H9 (cell line): ENCODE data around the gene TNFAIP8L1. TPM values are rescaled to one million over a fixed set of nuclear protein-coding genes. Genes with fewer than 3 reads are reported as not detected.

Experiments used
- DNase-seq: peaks from one replicate; pipeline ENCODE4 v3.0.0-alpha.2; 2017
- H2AFZ ChIP-seq: one replicate; pipeline ENCODE4 v1.6.1; 2013; ENCODE audit warnings: mild to moderate bottlenecking, low read length, control low read depth, moderate library complexity
- H2AK5ac ChIP-seq: 2 replicates; pipeline ENCODE4 v1.6.1; 2013; ENCODE audit warnings: low read length, control low read depth, mixed read lengths; ENCODE audit not compliant: insufficient read length
- H2BK120ac ChIP-seq: one replicate; pipeline ENCODE4 v1.6.1; 2013; ENCODE audit warnings: low read depth, mild to moderate bottlenecking, low read length, control low read depth, inconsistent platforms; ENCODE audit not compliant: poor library complexity, severe bottlenecking
- H2BK12ac ChIP-seq: 2 replicates; pipeline ENCODE4 v1.6.1; 2013; ENCODE audit warnings: low read length, control low read depth, mixed read lengths, low read depth; ENCODE audit not compliant: insufficient read length
- H2BK15ac ChIP-seq: 2 replicates; pipeline ENCODE4 v1.6.1; 2013; ENCODE audit warnings: low read depth, low read length, control low read depth
- H2BK20ac ChIP-seq: one replicate; pipeline ENCODE4 v1.6.1; 2013; ENCODE audit warnings: low read depth, mild to moderate bottlenecking, low read length, control low read depth, inconsistent platforms; ENCODE audit not compliant: poor library complexity, severe bottlenecking
- H2BK5ac ChIP-seq: 2 replicates; pipeline ENCODE4 v1.6.1; 2013; ENCODE audit warnings: low read length, control low read depth, mixed read lengths; ENCODE audit not compliant: insufficient read length
- H3K14ac ChIP-seq: 2 replicates; pipeline ENCODE4 v1.6.1; 2013; ENCODE audit warnings: low read length, control low read depth; ENCODE audit not compliant: insufficient read depth
- H3K18ac ChIP-seq: 2 replicates; pipeline ENCODE4 v1.6.1; 2013; ENCODE audit warnings: low read depth, mild to moderate bottlenecking, mixed read lengths, low read length, control low read depth; ENCODE audit not compliant: insufficient read length
- H3K23ac ChIP-seq: 2 replicates; pipeline ENCODE4 v1.6.1; 2013; ENCODE audit warnings: low read length, control low read depth, mixed read lengths, low read depth; ENCODE audit not compliant: insufficient read length
- H3K23me2 ChIP-seq: 2 replicates; pipeline ENCODE4 v1.6.1; 2013; ENCODE audit warnings: low read depth, mild to moderate bottlenecking, mixed read lengths, low read length, control low read depth; ENCODE audit not compliant: insufficient read length, poor library complexity, severe bottlenecking
- H3K27ac ChIP-seq: 2 replicates; pipeline ENCODE4 v1.5.1; 2013; ENCODE audit warnings: low read length, control low read depth, mixed read lengths, low read depth; ENCODE audit not compliant: insufficient read length
- H3K27me3 ChIP-seq: 2 replicates; pipeline ENCODE4 v1.6.1; 2013; ENCODE audit warnings: low read length, control low read depth, inconsistent platforms; ENCODE audit not compliant: insufficient read depth
- H3K4ac ChIP-seq: 2 replicates; pipeline ENCODE4 v1.6.1; 2013; ENCODE audit warnings: low read depth, mild to moderate bottlenecking, control low read depth, inconsistent platforms, low read length, moderate library complexity
- H3K4me1 ChIP-seq: 2 replicates; pipeline ENCODE4 v1.6.1; 2013; ENCODE audit warnings: low read length, control low read depth, inconsistent platforms; ENCODE audit not compliant: insufficient read depth
- H3K4me2 ChIP-seq: 2 replicates; pipeline ENCODE4 v1.6.1; 2013; ENCODE audit warnings: low read length, control low read depth, mixed read lengths; ENCODE audit not compliant: insufficient read length, insufficient read depth
- H3K56ac ChIP-seq: 2 replicates; pipeline ENCODE4 v1.6.1; 2013; ENCODE audit warnings: low read depth, mild to moderate bottlenecking, mixed read lengths, low read length, control low read depth; ENCODE audit not compliant: insufficient read length
- H3K79me1 ChIP-seq: 2 replicates; pipeline ENCODE4 v1.6.1; 2013; ENCODE audit warnings: low read depth, mild to moderate bottlenecking, moderate library complexity, low read length, control low read depth, inconsistent platforms; ENCODE audit not compliant: insufficient read depth, poor library complexity, severe bottlenecking
- H3K79me2 ChIP-seq: 2 replicates; pipeline ENCODE4 v1.6.1; 2013; ENCODE audit warnings: low read length, control low read depth, inconsistent platforms; ENCODE audit not compliant: insufficient read depth
- H3K9ac ChIP-seq: 2 replicates; pipeline ENCODE4 v1.6.1; 2013; ENCODE audit warnings: low read length, control low read depth, mixed read lengths; ENCODE audit not compliant: insufficient read length; ENCODE audit errors: extremely low read depth
- H3K9me3 ChIP-seq: one replicate; pipeline ENCODE4 v1.6.1; 2013; ENCODE audit warnings: low read depth, low read length, inconsistent platforms; ENCODE audit not compliant: control insufficient read depth
- H3T11ph ChIP-seq: one replicate; pipeline ENCODE4 v1.6.1; 2013; ENCODE audit warnings: mild to moderate bottlenecking, low read length, control low read depth, inconsistent platforms
- H4K20me1 ChIP-seq: one replicate; pipeline ENCODE4 v1.6.1; 2013; ENCODE audit not compliant: control insufficient read depth, insufficient read length, insufficient read depth
- H4K5ac ChIP-seq: 2 replicates; pipeline ENCODE4 v1.6.1; 2013; ENCODE audit warnings: low read depth, mild to moderate bottlenecking, mixed read lengths, low read length, control low read depth; ENCODE audit not compliant: insufficient read length
- H4K8ac ChIP-seq: replicated peaks from 2 replicates; pipeline ENCODE4 v1.6.1; 2013; ENCODE audit warnings: low read length, control low read depth, mixed read lengths, low read depth; ENCODE audit not compliant: insufficient read length
- H4K91ac ChIP-seq: 2 replicates; pipeline ENCODE4 v1.6.1; 2013; ENCODE audit warnings: low read depth, mild to moderate bottlenecking, moderate library complexity, mixed read lengths, low read length, control low read depth; ENCODE audit not compliant: insufficient read length
- H3K27ac Mint-ChIP-seq, 3 experiments: 2 replicates in 2 of 3; 3 replicates in 1 of 3; pipeline ENCODE4 v1.8.0; 2020 to 2021; ENCODE audit warnings: mixed read lengths in 3 of 3, mild to moderate bottlenecking in 1 of 3, moderate library complexity in 1 of 3
- H3K27me3 Mint-ChIP-seq: 2 replicates; pipeline ENCODE4 v1.8.0; 2021; ENCODE audit warnings: low read depth, mild to moderate bottlenecking, moderate library complexity, mixed read lengths
- H3K36me3 Mint-ChIP-seq, 3 experiments: 2 replicates in 2 of 3; 3 replicates in 1 of 3; pipeline ENCODE4 v1.8.0; 2020 to 2021; ENCODE audit warnings: low read depth in 3 of 3, mixed read lengths in 3 of 3; ENCODE audit not compliant: insufficient read depth in 1 of 3
- H3K4me1 Mint-ChIP-seq, 2 experiments: 2 replicates each; pipeline ENCODE4 v1.8.0; 2020; ENCODE audit warnings: mixed read lengths in 2 of 2
- H3K4me3 Mint-ChIP-seq, 2 experiments: 2 replicates in 1 of 2; 3 replicates in 1 of 2; pipeline ENCODE4 v1.8.0; 2020 to 2021; ENCODE audit warnings: mild to moderate bottlenecking in 2 of 2, mixed read lengths in 2 of 2, moderate library complexity in 1 of 2
- H3K9me3 Mint-ChIP-seq, 2 experiments: 2 replicates in 1 of 2; 3 replicates in 1 of 2; pipeline ENCODE4 v1.8.0; 2020; ENCODE audit warnings: mild to moderate bottlenecking in 2 of 2, mixed read lengths in 2 of 2, moderate library complexity in 1 of 2
- WGBS: extraction: QIAGEN DNeasy Blood & Tissue Kit; methylation state at CpG from one replicate; pipeline ENCODE4 v1.1.7; 2013; ENCODE audit warnings: missing lambda C conversion rate, low lambda C conversion rate, mixed read lengths; ENCODE audit not compliant: insufficient read length; ENCODE audit errors: extremely low coverage; 5-methylcytosine and 5-hydroxymethylcytosine counted together
- total RNA-seq: library from RNA; stranded (reverse); gene quantifications from 2 replicates; pipeline ENCODE4 v1.2.1, GENCODE V29; 2021
- TF ChIP-seq, protein P1 (sequence below): fragments of 200-600 bp; sonication (generic); conservative IDR thresholded peaks from 3 replicates; pipeline ENCODE4 v1.8.0; 2021; ENCODE audit warnings: antibody characterized with exemption, mild to moderate bottlenecking

The TNFAIP8L1 gene
- total RNA-seq, 1 experiment from 2014 or later: 4.2 TPM

- no peak overlapping the region for H2BK20ac ChIP-seq
- no peak overlapping the region for H3K27ac ChIP-seq
- H4K20me1 ChIP-seq: no peaks in the 10 kb centered on the region
- H3K18ac ChIP-seq: no peak overlapping the region
- H3K9ac ChIP-seq: no peak overlapping the region
- H4K8ac ChIP-seq: no peak overlapping the region
- H2BK12ac ChIP-seq: no peak overlapping the region
- no peak overlapping the region for H2BK15ac ChIP-seq
- H3K23ac ChIP-seq: no peak overlapping the region
- no peak overlapping the region for H2AFZ ChIP-seq
- Mint-ChIP-seq H3K4me1 (peaks cover 5 to 13% of the 10 kb centered on the region in 2 experiments), H3K27ac (peak overlapping the region in 1 of 3 experiments; percentile 2; a peak in 1 of 7 replicates), H3K27me3 (no peaks in the 10 kb centered on the region), H3K9me3 (no peaks in the 10 kb centered on the region), H3K36me3 (peaks cover 8 to 16% (median 10%) of the 10 kb centered on the region in 3 experiments; a peak in 6 of 7 replicates), H3K4me3 (0 out of 5 replicates have a peak overlapping the region, but pooled peaks of 1 of the 2 experiments have one; percentile 78)
- TF ChIP-seq, protein P1, sequence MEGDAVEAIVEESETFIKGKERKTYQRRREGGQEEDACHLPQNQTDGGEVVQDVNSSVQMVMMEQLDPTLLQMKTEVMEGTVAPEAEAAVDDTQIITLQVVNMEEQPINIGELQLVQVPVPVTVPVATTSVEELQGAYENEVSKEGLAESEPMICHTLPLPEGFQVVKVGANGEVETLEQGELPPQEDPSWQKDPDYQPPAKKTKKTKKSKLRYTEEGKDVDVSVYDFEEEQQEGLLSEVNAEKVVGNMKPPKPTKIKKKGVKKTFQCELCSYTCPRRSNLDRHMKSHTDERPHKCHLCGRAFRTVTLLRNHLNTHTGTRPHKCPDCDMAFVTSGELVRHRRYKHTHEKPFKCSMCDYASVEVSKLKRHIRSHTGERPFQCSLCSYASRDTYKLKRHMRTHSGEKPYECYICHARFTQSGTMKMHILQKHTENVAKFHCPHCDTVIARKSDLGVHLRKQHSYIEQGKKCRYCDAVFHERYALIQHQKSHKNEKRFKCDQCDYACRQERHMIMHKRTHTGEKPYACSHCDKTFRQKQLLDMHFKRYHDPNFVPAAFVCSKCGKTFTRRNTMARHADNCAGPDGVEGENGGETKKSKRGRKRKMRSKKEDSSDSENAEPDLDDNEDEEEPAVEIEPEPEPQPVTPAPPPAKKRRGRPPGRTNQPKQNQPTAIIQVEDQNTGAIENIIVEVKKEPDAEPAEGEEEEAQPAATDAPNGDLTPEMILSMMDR: no peak
- no peak overlapping the region for H2AK5ac ChIP-seq
- H4K91ac ChIP-seq: no peak overlapping the region
- no peak overlapping the region for H2BK5ac ChIP-seq
- no peaks in the 10 kb centered on the region for H3K79me2 ChIP-seq
- H2BK120ac ChIP-seq: no peak overlapping the region
- H3K4ac ChIP-seq: no peak overlapping the region
- no CpG with 5 or more reads among the region's 10 CpGs for WGBS
- H3K9me3 ChIP-seq: no peaks in the 10 kb centered on the region
- H3K4me1 ChIP-seq: no peaks in the 10 kb centered on the region
- no peak for DNase-seq
- H3K14ac ChIP-seq: no peak overlapping the region
- no peaks in the 10 kb centered on the region for H3K79me1 ChIP-seq
- H3T11ph ChIP-seq: no peak overlapping the region
- H4K5ac ChIP-seq: no peak overlapping the region
- no peak overlapping the region for H3K56ac ChIP-seq
- no peaks in the 10 kb centered on the region for H3K27me3 ChIP-seq
- peaks cover 6% of the 10 kb centered on the region for H3K23me2 ChIP-seq
- H3K4me2 ChIP-seq: no peak overlapping the region
These were observed 32.0 kb downstream of the TNFAIP8L1 start for GRCh38 chr19:4671185-4671851.
